Fibroblast of villous mesenchyme (primary cell): ENCODE data around the gene TUBB. TPM values are rescaled to one million over a fixed set of nuclear protein-coding genes. Genes with fewer than 3 reads are reported as not detected.

ENCODE experiments used
- DNase-seq: peaks from one replicate; pipeline ENCODE4 v3.0.0-alpha.2; 2010; ENCODE audit warnings: low read depth
- H3K4me3 ChIP-seq: 2 replicates; pipeline ENCODE4 v1.5.1; 2011; ENCODE audit warnings: low read depth, mild to moderate bottlenecking, low read length
- CTCF ChIP-seq: IDR thresholded peaks from 2 replicates; pipeline ENCODE4 v1.5.1; 2012; ENCODE audit warnings: low read depth, mild to moderate bottlenecking, low read length; ENCODE audit not compliant: insufficient read depth
- total RNA-seq: library from RNA; depleted of rRNA; stranded (reverse); fragments of >200 nt; gene quantifications from 2 replicates; pipeline ENCODE4 v1.2.3, GENCODE V29; 2012

The TUBB gene
- total RNA-seq: 590 and 713 TPM in 2 replicates

GRCh38 chr6:30719791-30720737, at the start of gene TUBB:
TSS of gene TUBB (plus strand) at chr6:30720352. CDS start at chr6:30720507, 155 bp downstream.
- peak; percentile 98 for DNase-seq
- TF ChIP-seq CTCF: no peak
- peak within 1 kb of the TSS; percentile 98 for H3K4me3 ChIP-seq

- no peak overlapping the region for H3K4me3 ChIP-seq
- peak; percentile 28 for TF ChIP-seq CTCF
Measured at GRCh38 chr6:30670760-30671527, 49.2 kb upstream of the TUBB start.

GRCh38 chr6:30672445-30673253, 47.5 kb upstream of the TUBB start, which contains the start of gene DHX16:
TSS of gene DHX16 (minus strand) at chr6:30673006. CDS start at chr6:30672841, 165 bp downstream.
- peak within 1 kb of the TSS; percentile 89 for H3K4me3 ChIP-seq
- peak; percentile 99 for DNase-seq
- peak; percentile 90 for TF ChIP-seq CTCF

More at GRCh38 chr6:30670760-30671527, 49.2 kb upstream of the TUBB start:
- no peak for DNase-seq

GRCh38 chr6:30676660-30677285, 43.4 kb upstream of the TUBB start:
- no peak overlapping the region for H3K4me3 ChIP-seq
- DNase-seq: no peak
- no peak for TF ChIP-seq CTCF

- peak; percentile 84 for DNase-seq
- peak overlapping the region; percentile 21 for H3K4me3 ChIP-seq
- peak; percentile 97 for TF ChIP-seq CTCF
Measured at GRCh38 chr6:30678964-30679726, 41.0 kb upstream of the TUBB start.
